NCI-H1105 treated with DMSO at 0.1 percent for 48 hours (cell line): ENCODE data around the gene SSH3.

Experiments used
- DNase-seq: peaks from one replicate; lab custom pipeline; 2025; lab: John Stamatoyannopoulos, UW

Gene SSH3

GRCh38 chr11:67303132-67303834 lies at the start of gene SSH3:
SSH3 (plus strand) TSS chr11:67303530; CDS start chr11:67303626, 96 bp downstream.
- peak; percentile 76 for DNase-seq

GRCh38 chr11:67253872-67254624 lies 49.3 kb upstream of the SSH3 start:
- no peak for DNase-seq

- DNase-seq: no peak
Observed at GRCh38 chr11:67254798-67255197, 48.5 kb upstream of the SSH3 start.

- no peak for DNase-seq
Observed at GRCh38 chr11:67255353-67255752, 48.0 kb upstream of the SSH3 start.

- DNase-seq: no peak
Observed at GRCh38 chr11:67255864-67256263, 47.5 kb upstream of the SSH3 start.

- DNase-seq: no peak
Observed at GRCh38 chr11:67256477-67257135, 46.7 kb upstream of the SSH3 start.

- DNase-seq: no peak
Observed at GRCh38 chr11:67260406-67260805, 42.9 kb upstream of the SSH3 start.

GRCh38 chr11:67260885-67261639 lies 42.3 kb upstream of the SSH3 start:
- DNase-seq: peak; percentile 28

- no peak for DNase-seq
Observed at GRCh38 chr11:67261640-67261945, 41.7 kb upstream of the SSH3 start.

- DNase-seq: no peak
Observed at GRCh38 chr11:67261946-67262681, 41.2 kb upstream of the SSH3 start.

- peak; percentile 69 for DNase-seq
Observed at GRCh38 chr11:67262731-67263675, 40.3 kb upstream of the SSH3 start.

- DNase-seq: no peak
Observed at GRCh38 chr11:67264260-67264659, 39.1 kb upstream of the SSH3 start.

- DNase-seq: no peak
Observed at GRCh38 chr11:67264877-67265632, 38.3 kb upstream of the SSH3 start.

GRCh38 chr11:67265633-67266448 lies 37.5 kb upstream of the SSH3 start:
- DNase-seq: peak; percentile 50

GRCh38 chr11:67266449-67267187 lies 36.7 kb upstream of the SSH3 start, which contains the start of gene GRK2:
GRK2 (plus strand) TSS chr11:67266473; CDS start chr11:67266700, 227 bp downstream.
- peak; percentile 56 for DNase-seq

- no peak for DNase-seq
Observed at GRCh38 chr11:67267188-67268080, 35.9 kb upstream of the SSH3 start.
